Measurements from ENCODE around the gene WDFY2.
"Not testable (repeated sequence)": the region's sequence is repeated elsewhere in the genome, so short reads cannot be mapped to it uniquely, and the experiment has no call there.

WDFY2 gene

GRCh38 chr13:51643105-51643881, 59.0 kb downstream of the WDFY2 start:
- DNase-seq (ENCODE audit: insufficient read length, low spot score): no peak
- no peak for TF ChIP-seq CTCF (IDR thresholded peaks at IDR 0.05; ENCODE audit: insufficient read depth, missing control alignments)
- no peak for FAIRE-seq

- no peak for FAIRE-seq
Measured at GRCh38 chr13:51643882-51644281, 59.6 kb downstream of the WDFY2 start.

GRCh38 chr13:51644654-51645053, 60.4 kb downstream of the WDFY2 start:
- FAIRE-seq (no peak), DNase-seq (ENCODE audit: insufficient read length, low spot score) (no peak)
- no peak for TF ChIP-seq CTCF (IDR thresholded peaks at IDR 0.05; ENCODE audit: insufficient read depth, missing control alignments)

More at GRCh38 chr13:51643882-51644281, 59.6 kb downstream of the WDFY2 start:
- no peak for TF ChIP-seq CTCF (IDR thresholded peaks at IDR 0.05; ENCODE audit: insufficient read depth, missing control alignments)
- DNase-seq (ENCODE audit: insufficient read length, low spot score): no peak

- no peak for TF ChIP-seq CTCF (IDR thresholded peaks at IDR 0.05; ENCODE audit: insufficient read depth, missing control alignments)
- FAIRE-seq (no peak), DNase-seq (ENCODE audit: insufficient read length, low spot score) (no peak)
Measured at GRCh38 chr13:51645154-51645650, 60.9 kb downstream of the WDFY2 start.

- no peak for DNase-seq (ENCODE audit: insufficient read length, low spot score)
- no peak for FAIRE-seq
- no peak for TF ChIP-seq CTCF (IDR thresholded peaks at IDR 0.05; ENCODE audit: insufficient read depth, missing control alignments)
Measured at GRCh38 chr13:51645761-51646670, 61.8 kb downstream of the WDFY2 start.

- no peak for TF ChIP-seq CTCF (IDR thresholded peaks at IDR 0.05; ENCODE audit: insufficient read depth, missing control alignments)
- no peak for DNase-seq (ENCODE audit: insufficient read length, low spot score)
- no peak for FAIRE-seq
Measured at GRCh38 chr13:51647067-51647466, 62.8 kb downstream of the WDFY2 start.

- not testable (repeated sequence) for DNase-seq (ENCODE audit: insufficient read length, low spot score); FAIRE-seq
Measured at GRCh38 chr13:51652193-51652592, 67.9 kb downstream of the WDFY2 start.
